HEK293T (cell line): Measurements from ENCODE around the gene C11orf24.

ENCODE experiments used
- CTCF ChIA-PET: fragments of 350-600 bp; formaldehyde crosslinking; extraction: SDS; loops from one replicate; lab custom pipeline; 2021; ENCODE audit warnings: antibody characterized with exemption, inconsistent platforms; lab: Yijun Ruan, JAX
- POLR2A ChIA-PET: fragments of 350-600 bp; formaldehyde crosslinking; extraction: SDS; loops from one replicate; lab custom pipeline; 2020; ENCODE audit warnings: antibody characterized with exemption, inconsistent platforms; lab: Yijun Ruan, JAX
- DNase-seq: peaks from one replicate; pipeline ENCODE4 v3.0.0; 2012; ENCODE audit warnings: mixed read lengths; ENCODE audit errors: extremely low spot score
- ARNT ChIP-seq: fragments of 450-650 bp; IDR thresholded peaks from 2 replicates; pipeline ENCODE4 v1.6.1; 2017; ENCODE audit warnings: mild to moderate bottlenecking
- BHLHE40 ChIP-seq: fragments of 450-650 bp; IDR thresholded peaks from 2 replicates; pipeline ENCODE4 v1.6.1; 2016; ENCODE audit warnings: mild to moderate bottlenecking, moderate library complexity, borderline replicate concordance
- CTBP1 ChIP-seq: fragments of 450-650 bp; IDR thresholded peaks from 2 replicates; pipeline ENCODE4 v1.6.1; 2016; ENCODE audit warnings: borderline replicate concordance
- ELF4 ChIP-seq: fragments of 450-650 bp; IDR thresholded peaks from 2 replicates; pipeline ENCODE4 v1.6.1; 2017; ENCODE audit warnings: antibody characterized with exemption
- FOXA1 ChIP-seq: fragments of 450-650 bp; IDR thresholded peaks from 2 replicates; pipeline ENCODE4 v1.6.1; 2016; ENCODE audit warnings: mild to moderate bottlenecking
- FOXK2 ChIP-seq: fragments of 450-650 bp; IDR thresholded peaks from 2 replicates; pipeline ENCODE4 v1.6.1; 2016; ENCODE audit warnings: mild to moderate bottlenecking
- FOXM1 ChIP-seq: fragments of 450-650 bp; IDR thresholded peaks from 2 replicates; pipeline ENCODE4 v1.6.1; 2017; ENCODE audit warnings: mild to moderate bottlenecking, borderline replicate concordance
- HDGF ChIP-seq: fragments of 450-650 bp; IDR thresholded peaks from 2 replicates; pipeline ENCODE4 v1.6.1; 2017; ENCODE audit warnings: antibody characterized with exemption, borderline replicate concordance
- L3MBTL2 ChIP-seq: fragments of 450-650 bp; conservative IDR thresholded peaks from 2 replicates; pipeline ENCODE4 v1.6.1; 2016; ENCODE audit warnings: mild to moderate bottlenecking
- LEF1 ChIP-seq: fragments of 450-650 bp; IDR thresholded peaks from 2 replicates; pipeline ENCODE4 v1.6.1; 2017; ENCODE audit warnings: mild to moderate bottlenecking, borderline replicate concordance
- NFRKB ChIP-seq: fragments of 450-650 bp; IDR thresholded peaks from 2 replicates; pipeline ENCODE4 v1.6.1; 2016; ENCODE audit warnings: mild to moderate bottlenecking, moderate library complexity
- PKNOX1 ChIP-seq: fragments of 450-650 bp; IDR thresholded peaks from 2 replicates; pipeline ENCODE4 v1.6.1; 2016
- SP1 ChIP-seq: fragments of 450-650 bp; IDR thresholded peaks from 2 replicates; pipeline ENCODE4 v1.6.1; 2017
- SUZ12 ChIP-seq: fragments of 450-650 bp; IDR thresholded peaks from 2 replicates; pipeline ENCODE4 v1.6.1; 2016; ENCODE audit warnings: mild to moderate bottlenecking
- TARDBP ChIP-seq: fragments of 450-650 bp; IDR thresholded peaks from 2 replicates; pipeline ENCODE4 v1.6.1; 2016
- ZNF384 ChIP-seq: fragments of 450-650 bp; IDR thresholded peaks from 2 replicates; pipeline ENCODE4 v1.6.1; 2016

Gene C11orf24

GRCh38 chr11:68269414-68270081 lies 2.2 kb downstream of the C11orf24 start:
- ChIA-PET CTCF (no interaction called here), POLR2A (no interaction called here)
- no peak for TF ChIP-seq FOXM1
- TF ChIP-seq L3MBTL2 = no peak
- TF ChIP-seq NFRKB = no peak
- no peak for TF ChIP-seq CTBP1
- TF ChIP-seq SP1 = no peak
- TF ChIP-seq ELF4 = no peak
- no peak for TF ChIP-seq TARDBP
- no peak for TF ChIP-seq HDGF
- TF ChIP-seq ARNT = no peak
- DNase-seq = no peak

GRCh38 chr11:68267881-68268240 lies 3.9 kb downstream of the C11orf24 start:
- CTCF ChIA-PET = no interaction called here

GRCh38 chr11:68266936-68267880 lies 4.6 kb downstream of the C11orf24 start:
- ChIA-PET POLR2A (no interaction called here), CTCF (no interaction called here)
- no peak for TF ChIP-seq HDGF
- TF ChIP-seq TARDBP = no peak
- no peak for TF ChIP-seq ARNT
- TF ChIP-seq NFRKB = no peak
- TF ChIP-seq LEF1 = no peak
- TF ChIP-seq PKNOX1 = no peak
- TF ChIP-seq FOXM1 = no peak
- TF ChIP-seq SP1 = no peak
- TF ChIP-seq ELF4 = no peak
- no peak for TF ChIP-seq SUZ12
- no peak for TF ChIP-seq BHLHE40
- no peak for TF ChIP-seq FOXA1
- TF ChIP-seq ZNF384 = no peak
- no peak for TF ChIP-seq L3MBTL2
- no peak for DNase-seq

More at GRCh38 chr11:68267881-68268240, 3.9 kb downstream of the C11orf24 start:
- TF ChIP-seq TARDBP (no peak), SP1 (no peak), L3MBTL2 (no peak), FOXK2 (no peak), LEF1 (no peak), HDGF (no peak), ARNT (no peak)
- DNase-seq = no peak
- POLR2A ChIA-PET = no interaction called here

GRCh38 chr11:68266121-68266891 lies 5.5 kb downstream of the C11orf24 start:
- TF ChIP-seq HDGF = no peak
- DNase-seq = no peak
- POLR2A ChIA-PET = interaction anchor here (1.2 kb wide), 1 partner anchor 31 kb away, joined by 3 read pairs; no protein-coding TSS in a partner anchor
- CTCF ChIA-PET = no interaction called here

GRCh38 chr11:68264741-68265540 lies 6.8 kb downstream of the C11orf24 start:
- POLR2A ChIA-PET = interaction anchor here (1.2 kb wide), 1 partner anchor 33 kb away, joined by 3 read pairs; no protein-coding TSS in a partner anchor
- CTCF ChIA-PET = no interaction called here
- no peak for DNase-seq
- TF ChIP-seq ZNF384 = no peak

- POLR2A ChIA-PET = no interaction called here
- no peak for DNase-seq
- CTCF ChIA-PET = no interaction called here
- TF ChIP-seq BHLHE40 (no peak), NFRKB (no peak), ARNT (no peak), ZNF384 (no peak), TARDBP (no peak), LEF1 (no peak), CTBP1 (no peak), L3MBTL2 (no peak), ELF4 (no peak), FOXM1 (no peak)
These were observed 7.5 kb downstream of the C11orf24 start for GRCh38 chr11:68264244-68264643.
